Gastrocnemius medialis (tissue), 4 donors: ENCODE measurements around the gene KANSL1L.

Experiments used
- CTCF ChIP-seq, 5 experiments: fragments of 450-650 bp in 3 of 5; fragments of 200-600 bp in 2 of 5; sonication (generic) in 2 of 5; IDR thresholded peaks in 4 of 5; conservative IDR thresholded peaks in 1 of 5; 1 replicate in 4 of 5; 2 replicates in 1 of 5; pipeline ENCODE4 v1.5.1; 2016 to 2019; ENCODE audit warnings: antibody characterized with exemption in 5 of 5, mild to moderate bottlenecking in 3 of 5, moderate library complexity in 3 of 5
- POLR2A ChIP-seq, 2 donors: fragments of 450-650 bp; IDR thresholded peaks; one replicate each; pipeline ENCODE4 v1.6.1; 2017; ENCODE audit warnings: antibody characterized with exemption in 2 of 2, mild to moderate bottlenecking in 2 of 2, moderate library complexity in 2 of 2

GRCh38 chr2:210172219-210172575, 988 bp upstream of the KANSL1L start:
- TF ChIP-seq CTCF (IDR thresholded peaks at IDR 0.05 in 4 of 5, conservative IDR thresholded peaks at IDR 0.05 in 1 of 5) (no peak), POLR2A (IDR thresholded peaks at IDR 0.05) (no peak)
